ENCODE measurements around the gene PIP5K1C. TPM values are rescaled to one million over a fixed set of nuclear protein-coding genes. Genes with fewer than 3 reads are reported as not detected.

Gene PIP5K1C
- total RNA-seq, 4 donors from 2014 or later, result 12.0 to 25.3 (median 15.2) TPM

DNA sequence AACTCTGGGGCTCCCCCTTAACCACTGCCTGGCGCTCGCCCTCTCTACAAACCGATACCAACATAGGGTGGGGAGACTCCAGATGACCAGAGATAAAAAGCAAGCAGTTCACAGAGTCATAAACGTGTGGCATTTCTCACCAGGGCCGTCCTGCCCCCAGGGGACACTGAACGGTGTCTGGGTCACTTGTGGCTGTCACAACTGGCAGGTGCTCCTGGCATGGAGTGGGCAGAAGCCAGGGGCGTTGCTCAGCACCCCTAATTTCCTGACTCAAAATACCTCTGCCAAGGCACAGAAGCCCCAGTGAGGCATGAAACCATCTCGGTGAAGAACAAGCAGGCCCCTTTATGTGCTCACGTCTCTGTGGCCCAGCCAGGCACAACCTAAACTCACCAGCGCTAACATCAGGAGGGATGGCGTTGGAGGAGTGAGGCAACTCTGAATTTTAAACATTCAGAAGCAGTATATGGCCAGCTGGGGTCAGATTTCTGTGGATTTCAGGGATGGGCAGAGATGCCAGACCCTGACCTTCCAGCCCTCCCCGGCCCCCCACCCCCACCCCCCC lies 1.8 kb downstream of the PIP5K1C start:
- no peak for DNase-seq
- H3K4me1 ChIP-seq, result peaks cover 18 to 50% (median 19%) of the 10 kb centered on the region in 3 donors
- no peaks in the 10 kb centered on the region for H3K27me3 ChIP-seq
- peak overlapping the region in 3 of 4 donors; percentile 79 to 98 (median 95) for H3K4me3 ChIP-seq
- no peak for TF ChIP-seq POLR2A (IDR thresholded peaks at IDR 0.05)
- TF ChIP-seq, protein P1, sequence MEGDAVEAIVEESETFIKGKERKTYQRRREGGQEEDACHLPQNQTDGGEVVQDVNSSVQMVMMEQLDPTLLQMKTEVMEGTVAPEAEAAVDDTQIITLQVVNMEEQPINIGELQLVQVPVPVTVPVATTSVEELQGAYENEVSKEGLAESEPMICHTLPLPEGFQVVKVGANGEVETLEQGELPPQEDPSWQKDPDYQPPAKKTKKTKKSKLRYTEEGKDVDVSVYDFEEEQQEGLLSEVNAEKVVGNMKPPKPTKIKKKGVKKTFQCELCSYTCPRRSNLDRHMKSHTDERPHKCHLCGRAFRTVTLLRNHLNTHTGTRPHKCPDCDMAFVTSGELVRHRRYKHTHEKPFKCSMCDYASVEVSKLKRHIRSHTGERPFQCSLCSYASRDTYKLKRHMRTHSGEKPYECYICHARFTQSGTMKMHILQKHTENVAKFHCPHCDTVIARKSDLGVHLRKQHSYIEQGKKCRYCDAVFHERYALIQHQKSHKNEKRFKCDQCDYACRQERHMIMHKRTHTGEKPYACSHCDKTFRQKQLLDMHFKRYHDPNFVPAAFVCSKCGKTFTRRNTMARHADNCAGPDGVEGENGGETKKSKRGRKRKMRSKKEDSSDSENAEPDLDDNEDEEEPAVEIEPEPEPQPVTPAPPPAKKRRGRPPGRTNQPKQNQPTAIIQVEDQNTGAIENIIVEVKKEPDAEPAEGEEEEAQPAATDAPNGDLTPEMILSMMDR (IDR thresholded peaks at IDR 0.05), result no peak
- intact Hi-C loops (cut with DNase I), result no loop called here
- H3K9me3 ChIP-seq, result no peaks in the 10 kb centered on the region
- H3K27ac ChIP-seq, result peak overlapping the region; percentile 85 to 94 (median 89)
- peaks cover 0 to 20% (median 0%) of the 10 kb centered on the region in 3 donors for H3K36me3 ChIP-seq
- 43 to 57% methylated on average over 6 to 8 of the region's 12 CpGs for WGBS, 2 donors

DNA sequence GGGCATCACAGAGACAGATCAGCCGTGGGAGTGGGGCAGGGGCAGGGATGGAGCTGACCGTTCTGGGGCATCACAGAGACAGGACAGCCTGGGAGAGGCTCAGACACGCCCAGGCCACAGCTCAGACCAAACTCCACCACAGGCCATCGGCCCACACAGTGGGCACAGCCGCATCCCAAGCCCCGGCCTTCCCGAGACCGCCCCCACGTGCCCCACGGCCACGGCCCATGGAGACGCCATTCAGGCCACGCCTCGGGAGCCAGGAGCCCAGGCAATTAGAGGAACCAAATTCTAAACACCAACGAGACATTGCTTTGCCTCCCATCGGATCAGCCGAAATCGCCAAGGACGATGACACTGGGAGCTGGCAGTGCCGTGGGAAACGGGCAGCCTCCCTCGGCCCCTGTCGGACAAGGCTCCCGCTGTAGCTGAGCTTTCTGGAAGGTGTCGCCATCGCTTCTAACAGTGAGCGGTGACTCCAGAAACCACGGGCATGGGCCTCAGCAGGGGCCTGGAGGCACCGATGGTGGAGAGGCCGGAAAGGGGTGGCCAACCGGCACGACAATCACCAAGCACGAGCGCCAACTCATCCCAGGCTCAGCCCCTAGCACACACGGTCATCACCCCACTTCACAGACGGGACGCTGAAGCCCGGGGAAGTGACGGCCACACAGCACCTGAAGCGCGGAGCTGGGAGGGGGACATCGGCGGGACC lies 2.4 kb downstream of the PIP5K1C start:
- Histone ChIP-seq H3K4me1 (peaks cover 19 to 56% (median 22%) of the 10 kb centered on the region in 3 donors), H3K27me3 (no peaks in the 10 kb centered on the region), H3K4me3 (peak overlapping the region in 2 of 4 donors; percentile 95 to 98), H3K9me3 (no peaks in the 10 kb centered on the region), H3K36me3 (peaks cover 0 to 20% (median 0%) of the 10 kb centered on the region in 3 donors), H3K27ac (peak overlapping the region; percentile 85 to 94 (median 89))
- intact Hi-C loops (cut with DNase I), result no loop called here
- DNase-seq, result no peak
- no peak for TF ChIP-seq POLR2A (IDR thresholded peaks at IDR 0.05)
- TF ChIP-seq, protein P1 (IDR thresholded peaks at IDR 0.05), result no peak
- 81 to 89% methylated on average over 6 to 13 of the region's 43 CpGs for WGBS, 2 donors

DNA sequence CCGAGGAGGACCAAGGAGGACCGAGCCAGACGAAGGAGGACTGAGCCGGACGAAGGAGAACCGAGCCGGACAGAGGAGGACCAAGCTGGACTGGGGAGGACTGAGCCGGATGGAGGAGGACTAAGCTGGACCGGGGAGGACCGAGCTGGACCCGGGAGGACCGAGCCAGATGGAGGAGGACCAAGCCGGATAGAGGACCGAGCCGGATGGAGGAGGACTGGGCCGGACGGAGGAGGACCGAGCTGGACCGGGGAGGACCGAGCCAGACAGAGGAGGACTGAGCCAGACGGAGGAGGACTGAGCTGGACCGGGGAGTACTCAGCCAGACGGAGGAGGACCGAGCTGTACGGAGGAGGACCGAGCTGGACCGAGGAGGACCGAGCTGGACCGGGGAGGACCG lies 3.2 kb downstream of the PIP5K1C start:
- no peaks in the 10 kb centered on the region for H3K9me3 ChIP-seq
- H3K27me3 ChIP-seq, result no peaks in the 10 kb centered on the region
- peak overlapping the region in 3 of 4 donors; percentile 85 to 94 (median 92) for H3K27ac ChIP-seq
- DNase-seq, result no peak
- WGBS, 2 donors, result 86 to 87% methylated on average over 30 of the region's 30 CpGs
- TF ChIP-seq, protein P1 (IDR thresholded peaks at IDR 0.05), result no peak
- no peak for TF ChIP-seq POLR2A (IDR thresholded peaks at IDR 0.05)
- intact Hi-C loops (cut with DNase I), result no loop called here
- H3K4me1 ChIP-seq, result peaks cover 22 to 63% (median 22%) of the 10 kb centered on the region in 3 donors
- peak overlapping the region in 1 of 4 donors; percentile 98 for H3K4me3 ChIP-seq
- peaks cover 0 to 20% (median 0%) of the 10 kb centered on the region in 3 donors for H3K36me3 ChIP-seq

DNA sequence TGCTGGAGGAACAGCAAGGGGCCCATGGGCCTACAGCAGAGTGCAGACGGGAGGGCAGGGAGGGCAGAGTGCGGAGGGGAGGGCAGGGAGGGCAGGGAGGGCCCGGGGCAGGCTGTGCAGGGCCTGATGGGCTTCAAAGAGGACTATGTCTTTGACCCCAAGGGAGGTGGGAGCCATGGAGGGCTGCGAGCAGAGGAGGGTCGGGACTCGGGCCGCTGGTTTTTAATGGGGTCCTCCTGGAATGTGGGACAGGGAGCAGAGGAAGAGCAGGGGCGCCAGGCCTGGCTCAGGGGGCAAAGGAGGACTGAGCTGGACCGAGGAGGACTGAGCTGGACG lies 3.6 kb downstream of the PIP5K1C start:
- 83 to 87% methylated on average over 6 to 9 of the region's 10 CpGs for WGBS, 2 donors
- Histone ChIP-seq H3K27ac (peak overlapping the region in 2 of 4 donors; percentile 9 to 94), H3K27me3 (no peaks in the 10 kb centered on the region), H3K4me3 (no peak overlapping the region), H3K4me1 (peaks cover 22 to 68% (median 25%) of the 10 kb centered on the region in 3 donors), H3K36me3 (peaks cover 0 to 20% (median 0%) of the 10 kb centered on the region in 3 donors), H3K9me3 (no peaks in the 10 kb centered on the region)
- DNase-seq, result no peak
- no peak for TF ChIP-seq POLR2A (IDR thresholded peaks at IDR 0.05)
- TF ChIP-seq, protein P1 (IDR thresholded peaks at IDR 0.05), result no peak
- intact Hi-C loops (cut with DNase I), result no loop called here

DNA sequence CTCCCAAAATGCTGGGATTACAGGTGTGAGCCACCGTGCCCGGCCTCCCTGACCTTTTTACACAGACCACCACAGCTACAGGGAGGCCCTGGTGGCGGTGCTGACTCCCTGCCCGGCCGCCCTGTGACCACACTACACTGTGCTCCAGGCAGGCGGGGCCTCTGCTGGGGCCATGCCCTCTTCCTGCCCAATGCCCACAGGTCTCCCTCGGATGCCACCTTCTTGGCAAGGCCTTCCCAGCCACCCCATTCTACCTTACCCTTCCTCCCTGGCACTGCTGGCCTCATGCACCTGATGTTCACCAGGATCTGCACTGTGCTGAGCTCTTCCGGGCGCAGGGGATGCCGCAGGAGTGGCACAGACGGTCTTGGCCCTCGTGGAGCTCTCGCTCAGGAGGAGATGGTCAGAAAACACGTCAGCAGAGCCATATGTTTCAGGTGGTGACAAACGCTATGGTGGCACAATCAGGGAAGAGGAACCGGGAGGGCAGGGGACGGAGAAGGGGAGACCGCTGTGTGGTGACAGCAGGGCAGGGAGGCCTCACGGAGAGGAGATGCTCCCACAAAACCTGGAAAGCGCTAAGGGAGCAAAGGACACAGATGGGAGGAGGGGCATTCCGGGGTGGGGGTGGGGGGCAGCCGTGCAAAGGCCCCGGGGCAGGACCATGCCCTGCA lies 4.1 kb downstream of the PIP5K1C start:
- TF ChIP-seq, protein P1 (IDR thresholded peaks at IDR 0.05), result no peak
- TF ChIP-seq POLR2A (IDR thresholded peaks at IDR 0.05), result no peak
- Histone ChIP-seq H3K36me3 (peaks cover 0 to 20% (median 0%) of the 10 kb centered on the region in 3 donors), H3K4me3 (no peak overlapping the region), H3K27me3 (no peaks in the 10 kb centered on the region), H3K9me3 (no peaks in the 10 kb centered on the region), H3K27ac (peak overlapping the region in 2 of 4 donors; percentile 9 to 34), H3K4me1 (peaks cover 22 to 67% (median 25%) of the 10 kb centered on the region in 3 donors)
- intact Hi-C loops (cut with DNase I), result no loop called here
- DNase-seq, result no peak
- 79 to 83% methylated on average over 8 to 20 of the region's 23 CpGs for WGBS, 2 donors

All from esophagus squamous epithelium (tissue), 5 donors.